HEK293T (cell line): ENCODE measurements around the gene PBX1.

Experiments used
- ARNT ChIP-seq: fragments of 450-650 bp; IDR thresholded peaks from 2 replicates; pipeline ENCODE4 v1.6.1; 2017; ENCODE audit warnings: mild to moderate bottlenecking
- BHLHE40 ChIP-seq: fragments of 450-650 bp; IDR thresholded peaks from 2 replicates; pipeline ENCODE4 v1.6.1; 2016; ENCODE audit warnings: mild to moderate bottlenecking, moderate library complexity, borderline replicate concordance
- FOXK2 ChIP-seq: fragments of 450-650 bp; IDR thresholded peaks from 2 replicates; pipeline ENCODE4 v1.6.1; 2016; ENCODE audit warnings: mild to moderate bottlenecking
- FOXM1 ChIP-seq: fragments of 450-650 bp; IDR thresholded peaks from 2 replicates; pipeline ENCODE4 v1.6.1; 2017; ENCODE audit warnings: mild to moderate bottlenecking, borderline replicate concordance
- HDGF ChIP-seq: fragments of 450-650 bp; IDR thresholded peaks from 2 replicates; pipeline ENCODE4 v1.6.1; 2017; ENCODE audit warnings: antibody characterized with exemption, borderline replicate concordance
- LEF1 ChIP-seq: fragments of 450-650 bp; IDR thresholded peaks from 2 replicates; pipeline ENCODE4 v1.6.1; 2017; ENCODE audit warnings: mild to moderate bottlenecking, borderline replicate concordance
- PKNOX1 ChIP-seq: fragments of 450-650 bp; IDR thresholded peaks from 2 replicates; pipeline ENCODE4 v1.6.1; 2016
- SP1 ChIP-seq: fragments of 450-650 bp; IDR thresholded peaks from 2 replicates; pipeline ENCODE4 v1.6.1; 2017
- SUZ12 ChIP-seq: fragments of 450-650 bp; IDR thresholded peaks from 2 replicates; pipeline ENCODE4 v1.6.1; 2016; ENCODE audit warnings: mild to moderate bottlenecking
- TARDBP ChIP-seq: fragments of 450-650 bp; IDR thresholded peaks from 2 replicates; pipeline ENCODE4 v1.6.1; 2016

GRCh38 chr1:164802529-164803282 is 243.7 kb downstream of the PBX1 start:
- TF ChIP-seq BHLHE40 = no peak
- no peak for TF ChIP-seq FOXK2
- TF ChIP-seq FOXM1 = no peak
- TF ChIP-seq SP1 = no peak
- TF ChIP-seq ARNT = no peak
- TF ChIP-seq SUZ12 = no peak
- no peak for TF ChIP-seq PKNOX1
- no peak for TF ChIP-seq HDGF
- no peak for TF ChIP-seq TARDBP
- TF ChIP-seq LEF1 = no peak
